ENCODE results near the gene APBB1. TPM values are rescaled to one million over a fixed set of nuclear protein-coding genes. Genes with fewer than 3 reads are reported as not detected.

APBB1 gene
- total and polyA plus RNA-seq, 8 donors: 30.7 to 47.1 (median 42.7) TPM

- H3K4me3 ChIP-seq: peak overlapping the region; percentile 85 to 92
- H3K4me1 ChIP-seq: peaks cover 6 to 25% of the 10 kb centered on the region in 2 donors
- intact Hi-C loops (cut with DNase I): no loop called here
- no peak for TF ChIP-seq CTCF (IDR thresholded peaks at IDR 0.05)
- no peaks in the 10 kb centered on the region for H3K9me3 ChIP-seq
- DNase-seq: peak in 1 of 4 donors; percentile 28
- no peaks in the 10 kb centered on the region for H3K36me3 ChIP-seq
- H3K27ac ChIP-seq: peak overlapping the region; percentile 87 to 89
- no peak for ATAC-seq
- peaks cover 0 to 36% of the 10 kb centered on the region in 2 donors for H3K27me3 ChIP-seq
Observed at GRCh38 chr11:6418557-6419008, 311 bp downstream of the APBB1 start.

- Histone ChIP-seq H3K36me3 (no peaks in the 10 kb centered on the region), H3K4me3 (peak overlapping the region; percentile 85 to 92), H3K27ac (peak overlapping the region; percentile 87 to 89), H3K9me3 (no peaks in the 10 kb centered on the region), H3K27me3 (peaks cover 0 to 34% of the 10 kb centered on the region in 2 donors), H3K4me1 (peaks cover 6 to 25% of the 10 kb centered on the region in 2 donors)
- TF ChIP-seq CTCF (IDR thresholded peaks at IDR 0.05): no peak
- ATAC-seq (peak; percentile 63), DNase-seq (no peak)
- intact Hi-C loops (cut with DNase I): no loop called here
Observed at GRCh38 chr11:6417907-6418556, 862 bp downstream of the APBB1 start.

- no peak overlapping the region for H3K4me3 ChIP-seq
- no peak for ATAC-seq
- H3K27me3 ChIP-seq: peaks cover 0 to 28% of the 10 kb centered on the region in 2 donors
- TF ChIP-seq CTCF (IDR thresholded peaks at IDR 0.05): no peak
- no peaks in the 10 kb centered on the region for H3K9me3 ChIP-seq
- intact Hi-C loops (cut with DNase I): no loop called here
- H3K27ac ChIP-seq: no peak overlapping the region
- peaks cover 0 to 6% of the 10 kb centered on the region in 2 donors for H3K36me3 ChIP-seq
- peaks cover 6 to 25% of the 10 kb centered on the region in 2 donors for H3K4me1 ChIP-seq
- no peak for DNase-seq
Observed at GRCh38 chr11:6415797-6416196, 3.1 kb downstream of the APBB1 start.

- intact Hi-C loops (cut with DNase I): no loop called here
- ATAC-seq: no peak
- H3K4me3 ChIP-seq: no peak overlapping the region
- peaks cover 0 to 15% of the 10 kb centered on the region in 2 donors for H3K36me3 ChIP-seq
- no peak overlapping the region for H3K27ac ChIP-seq
- peaks cover 0 to 24% of the 10 kb centered on the region in 2 donors for H3K27me3 ChIP-seq
- no peak for TF ChIP-seq CTCF (IDR thresholded peaks at IDR 0.05)
- peaks cover 6 to 24% of the 10 kb centered on the region in 2 donors for H3K4me1 ChIP-seq
- DNase-seq: no peak
- no peaks in the 10 kb centered on the region for H3K9me3 ChIP-seq
Observed at GRCh38 chr11:6414874-6415328, 4.0 kb downstream of the APBB1 start.

GRCh38 chr11:6413791-6414201 lies 5.1 kb downstream of the APBB1 start:
- no peak for DNase-seq
- TF ChIP-seq CTCF (IDR thresholded peaks at IDR 0.05): no peak
- Histone ChIP-seq H3K4me1 (peaks cover 6 to 17% of the 10 kb centered on the region in 2 donors), H3K27ac (no peak overlapping the region), H3K4me3 (no peak overlapping the region), H3K9me3 (no peaks in the 10 kb centered on the region), H3K36me3 (peaks cover 0 to 16% of the 10 kb centered on the region in 2 donors), H3K27me3 (peaks cover 0 to 13% of the 10 kb centered on the region in 2 donors)
- intact Hi-C loops (cut with DNase I): no loop called here
- ATAC-seq: no peak
